Cardiac muscle cell (in vitro differentiated cells and primary cell): Measurements from ENCODE around the gene PUS10. TPM values are rescaled to one million over a fixed set of nuclear protein-coding genes. Genes with fewer than 3 reads are reported as not detected.

Experiments
- DNase-seq, 2 donors: peaks; one replicate each; pipeline versions ENCODE4 v3.0.0 to v3.0.0-alpha.2; 2010 to 2017; ENCODE audit warnings: low read depth in 1 of 2, low spot score in 1 of 2
- H3K27ac ChIP-seq: fragments of 200-600 bp; sonication (generic); 2 replicates; pipeline ENCODE4 v1.5.1; 2016
- H3K27me3 ChIP-seq: fragments of 200-600 bp; sonication (generic); 2 replicates; pipeline ENCODE4 v1.6.0; 2016; ENCODE audit warnings: control low read depth
- H3K36me3 ChIP-seq: fragments of 200-600 bp; sonication (generic); 2 replicates; pipeline ENCODE4 v1.5.1; 2016; ENCODE audit warnings: control low read depth
- H3K4me1 ChIP-seq: fragments of 200-600 bp; sonication (generic); 2 replicates; pipeline ENCODE4 v1.8.1; 2017; ENCODE audit warnings: low read depth, mild to moderate bottlenecking, mixed run types
- H3K4me3 ChIP-seq: fragments of 200-600 bp; sonication (generic); 2 replicates; pipeline ENCODE4 v1.5.1; 2016; ENCODE audit warnings: mild to moderate bottlenecking
- H3K9me3 ChIP-seq: fragments of 200-600 bp; sonication (generic); 2 replicates; pipeline ENCODE4 v1.5.1; 2017; ENCODE audit warnings: low read depth, mild to moderate bottlenecking, control low read depth
- CTCF ChIP-seq: IDR thresholded peaks from 2 replicates; pipeline ENCODE4 v1.5.1; 2012; ENCODE audit warnings: low read depth, mild to moderate bottlenecking, low read length
- polyA plus RNA-seq: library from polyadenylated mRNA; unstranded; fragments of >200 nt; fragmentation: Nextera tagmentation; extraction: Ambion mirVana; gene quantifications from 2 replicates; pipeline ENCODE4 v1.2.1, GENCODE V29; 2016
- total RNA-seq: library from RNA; depleted of rRNA; stranded (reverse); fragments of >200 nt; gene quantifications from 2 replicates; pipeline ENCODE4 v1.2.3, GENCODE V29; 2016

PUS10 gene
- total and polyA plus RNA-seq, 2 experiments from 2014 or later = 3.0 to 8.9 TPM

DNA sequence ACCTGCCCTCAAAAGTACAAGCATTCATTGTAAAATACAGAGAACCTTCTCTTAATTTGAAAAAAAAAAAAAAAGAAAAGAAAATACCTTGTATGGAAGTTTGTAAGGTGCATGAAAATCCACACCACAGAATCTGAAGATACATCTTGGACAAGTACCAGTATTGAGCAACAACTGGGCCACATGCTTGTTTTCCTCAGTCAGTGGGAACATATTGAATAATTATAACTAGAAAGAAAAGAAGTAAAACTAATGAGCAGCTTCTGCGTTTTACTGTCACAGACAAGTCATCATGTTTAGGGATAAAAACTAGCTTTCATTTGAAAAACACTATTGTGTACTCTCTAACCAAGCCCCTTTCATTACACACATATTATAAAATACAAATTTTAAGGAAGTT, 6.4 kb downstream of the PUS10 start:
- no peaks in the 10 kb centered on the region for H3K27me3 ChIP-seq
- peaks cover 4% of the 10 kb centered on the region for H3K4me1 ChIP-seq
- H3K9me3 ChIP-seq = no peaks in the 10 kb centered on the region
- H3K36me3 ChIP-seq = no peaks in the 10 kb centered on the region
- H3K4me3 ChIP-seq = no peak overlapping the region
- no peak for TF ChIP-seq CTCF
- DNase-seq = peak in 1 of 2 donors; percentile 48
- H3K27ac ChIP-seq = no peak overlapping the region

- H3K36me3 ChIP-seq = no peaks in the 10 kb centered on the region
- no peak for TF ChIP-seq CTCF
- no peaks in the 10 kb centered on the region for H3K4me1 ChIP-seq
These were observed 8.7 kb downstream of the PUS10 start for GRCh38 chr2:61009355-61009754.

GRCh38 chr2:61006486-61007105, 11.5 kb downstream of the PUS10 start:
- Histone ChIP-seq H3K27ac (no peak overlapping the region), H3K9me3 (no peaks in the 10 kb centered on the region), H3K4me3 (no peak overlapping the region), H3K27me3 (no peaks in the 10 kb centered on the region), H3K36me3 (no peaks in the 10 kb centered on the region), H3K4me1 (no peaks in the 10 kb centered on the region)
- DNase-seq = no peak
- no peak for TF ChIP-seq CTCF

More at GRCh38 chr2:61009355-61009754, 8.7 kb downstream of the PUS10 start:
- DNase-seq = no peak
- Histone ChIP-seq H3K4me3 (no peak overlapping the region), H3K27ac (no peak overlapping the region), H3K27me3 (no peaks in the 10 kb centered on the region), H3K9me3 (no peaks in the 10 kb centered on the region)

DNA sequence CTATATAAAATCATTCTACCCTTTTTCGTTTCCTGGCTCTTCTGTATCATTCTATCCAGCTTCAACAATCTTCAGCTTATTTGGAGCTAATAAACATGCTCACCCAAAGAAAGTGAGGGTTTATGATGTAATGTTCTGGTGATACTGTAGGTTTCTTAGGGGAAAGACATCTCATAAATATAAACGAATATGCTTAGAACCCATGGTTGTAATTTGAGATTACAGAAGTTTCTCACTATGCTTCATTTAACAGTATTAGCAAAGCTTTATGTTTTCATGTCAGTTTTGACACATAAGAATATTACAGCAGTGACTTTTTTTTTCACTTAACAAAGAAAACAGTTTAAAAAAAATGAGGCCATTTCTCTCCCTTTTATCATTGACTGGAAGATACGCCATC, 12.3 kb downstream of the PUS10 start:
- H3K4me3 ChIP-seq = no peak overlapping the region
- TF ChIP-seq CTCF = no peak
- H3K9me3 ChIP-seq = no peaks in the 10 kb centered on the region
- no peaks in the 10 kb centered on the region for H3K4me1 ChIP-seq
- no peak for DNase-seq
- H3K36me3 ChIP-seq = no peaks in the 10 kb centered on the region
- H3K27ac ChIP-seq = no peak overlapping the region
- no peaks in the 10 kb centered on the region for H3K27me3 ChIP-seq

DNA sequence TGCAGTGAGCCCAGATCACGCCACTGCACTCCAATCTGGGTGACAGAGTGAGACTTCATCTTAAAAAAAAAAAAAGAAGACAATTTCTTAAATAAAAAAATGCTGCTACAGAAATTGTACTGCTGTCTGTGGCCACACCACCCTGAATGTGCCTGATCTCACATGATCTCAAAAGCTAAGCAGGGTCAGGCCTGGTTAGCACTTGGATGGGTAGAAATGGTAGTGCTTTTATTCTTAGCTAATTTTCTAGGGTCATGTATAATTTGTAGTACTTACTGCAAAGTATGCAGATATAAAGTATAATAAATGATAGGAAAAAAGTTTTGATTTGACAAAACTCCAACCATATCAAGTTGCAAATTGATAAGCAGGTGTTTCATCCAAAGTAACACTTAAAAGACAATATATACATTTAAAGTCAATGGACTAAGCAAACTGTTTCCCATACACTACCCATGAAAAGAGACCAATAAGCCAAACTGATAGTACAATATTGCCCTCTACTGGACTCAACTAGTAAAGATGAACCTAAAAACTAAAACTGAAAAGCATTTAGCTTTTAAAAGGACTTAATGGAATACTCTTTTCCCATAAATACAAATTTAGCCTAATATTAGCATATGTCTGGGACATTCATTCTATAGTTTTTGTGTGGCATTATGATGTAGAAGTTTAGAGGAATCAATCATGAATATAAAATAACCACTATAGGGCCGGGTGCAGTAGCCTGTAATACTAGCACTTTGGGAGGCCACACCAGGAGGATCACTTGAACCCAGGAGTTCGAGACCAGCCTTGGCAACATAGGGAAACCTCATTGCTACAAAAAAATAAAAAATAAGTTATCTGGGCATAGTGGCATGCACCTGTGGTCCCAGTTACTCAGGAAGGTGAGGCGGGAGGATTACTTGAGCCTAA, 19.2 kb downstream of the PUS10 start:
- no peak overlapping the region for H3K4me3 ChIP-seq
- H3K9me3 ChIP-seq = no peaks in the 10 kb centered on the region
- H3K36me3 ChIP-seq = no peaks in the 10 kb centered on the region
- H3K4me1 ChIP-seq = no peaks in the 10 kb centered on the region
- H3K27me3 ChIP-seq = no peaks in the 10 kb centered on the region
- TF ChIP-seq CTCF = peak; percentile 54
- no peak overlapping the region for H3K27ac ChIP-seq
- peak; percentile 60 to 70 for DNase-seq
